T-helper 22 cell (primary cell): Measurements from ENCODE around the gene XPNPEP2.
A peak's percentile ranks its signal among the peaks of the same experiment; 100 is the strongest.

ENCODE experiments used
- DNase-seq: peaks from one replicate; pipeline ENCODE4 v3.0.0-alpha.2; 2020; ENCODE audit warnings: low read depth

XPNPEP2 gene

DNA sequence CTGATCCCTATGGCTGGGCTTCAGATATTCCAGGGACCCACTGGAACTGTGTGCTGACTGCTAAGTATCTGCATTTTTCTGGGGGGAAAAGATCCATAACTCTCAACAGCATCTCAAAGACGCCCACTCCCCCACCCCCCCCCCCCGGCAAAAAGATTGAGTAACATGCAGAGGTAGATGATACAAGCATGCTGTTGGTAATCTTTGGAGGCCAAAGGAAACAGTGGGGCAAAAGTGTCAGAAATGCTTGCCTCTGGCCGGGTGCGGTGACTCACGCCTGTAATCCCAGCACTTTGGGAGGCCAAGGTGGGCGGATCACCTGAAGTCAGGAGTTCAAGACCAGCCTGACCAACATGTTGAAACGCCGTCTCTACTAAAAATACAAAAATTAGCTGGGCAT lies 12.2 kb downstream of the XPNPEP2 start:
- no peak for DNase-seq

- no peak for DNase-seq
These were observed 15.6 kb downstream of the XPNPEP2 start for GRCh38 chrX:129754056-129755024.

GRCh38 chrX:129755779-129756650 lies 17.2 kb downstream of the XPNPEP2 start:
- no peak for DNase-seq

- peak; percentile 41 for DNase-seq
These were observed 20.8 kb downstream of the XPNPEP2 start for GRCh38 chrX:129759576-129760061.

GRCh38 chrX:129760155-129760554 lies 21.4 kb downstream of the XPNPEP2 start:
- DNase-seq, result no peak

- no peak for DNase-seq
These were observed 22.2 kb downstream of the XPNPEP2 start for GRCh38 chrX:129760981-129761380.

GRCh38 chrX:129761596-129761995 lies 22.8 kb downstream of the XPNPEP2 start:
- no peak for DNase-seq

DNA sequence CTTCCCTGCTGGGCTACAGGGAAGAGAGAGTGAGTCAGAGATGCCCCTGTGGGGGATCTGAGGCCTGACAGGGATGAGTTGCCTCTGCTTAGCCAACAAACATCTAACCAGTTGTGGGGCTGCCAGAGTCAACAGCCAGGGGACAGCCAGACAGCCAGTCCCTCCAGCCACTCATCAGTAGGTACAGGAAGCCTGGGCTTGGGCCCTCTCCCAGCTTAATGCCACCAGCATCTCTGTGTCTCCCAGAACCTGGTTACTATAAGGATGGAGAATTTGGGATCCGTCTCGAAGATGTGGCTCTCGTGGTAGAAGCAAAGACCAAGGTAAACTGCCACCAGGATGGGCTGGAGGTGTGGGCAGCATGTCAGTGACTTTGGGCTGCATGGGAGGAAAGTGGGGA lies 23.7 kb downstream of the XPNPEP2 start:
- no peak for DNase-seq

DNA sequence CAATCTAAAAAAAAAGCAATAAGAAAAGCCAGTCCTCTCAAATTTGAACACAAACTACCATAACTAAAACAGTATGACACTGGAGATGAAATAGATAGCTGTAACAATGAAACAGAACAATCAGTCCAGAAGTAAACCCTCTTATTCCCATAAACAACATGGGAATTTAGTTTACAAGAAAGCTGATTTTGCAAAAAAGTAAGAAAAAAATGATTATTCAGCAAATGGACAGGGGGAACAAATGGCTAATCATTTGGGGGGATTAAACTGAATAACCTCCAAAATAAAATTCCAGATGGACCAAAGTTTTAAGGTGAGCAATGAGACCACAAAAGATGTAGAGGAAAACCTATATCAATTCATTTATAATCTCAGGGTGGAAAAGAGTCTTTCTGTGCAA lies 24.9 kb downstream of the XPNPEP2 start:
- no peak for DNase-seq

DNA sequence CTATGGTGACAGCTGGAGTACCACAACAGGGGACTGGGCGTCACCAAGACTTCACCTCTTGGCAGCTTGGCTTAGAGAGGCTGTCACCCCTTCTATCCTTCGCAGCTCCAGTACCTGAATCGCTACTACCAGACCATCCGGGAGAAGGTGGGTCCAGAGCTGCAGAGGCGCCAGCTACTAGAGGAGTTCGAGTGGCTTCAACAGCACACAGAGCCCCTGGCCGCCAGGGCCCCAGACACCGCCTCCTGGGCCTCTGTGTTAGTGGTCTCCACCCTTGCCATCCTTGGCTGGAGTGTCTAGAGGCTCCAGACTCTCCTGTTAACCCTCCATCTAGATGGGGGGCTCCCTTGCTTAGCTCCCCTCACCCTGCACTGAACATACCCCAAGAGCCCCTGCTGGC lies 29.4 kb downstream of the XPNPEP2 start:
- no peak for DNase-seq

- DNase-seq, result no peak
These were observed 30.0 kb downstream of the XPNPEP2 start for GRCh38 chrX:129768586-129769466.

- peak; percentile 75 for DNase-seq
These were observed 30.8 kb downstream of the XPNPEP2 start for GRCh38 chrX:129769467-129770154.

DNA sequence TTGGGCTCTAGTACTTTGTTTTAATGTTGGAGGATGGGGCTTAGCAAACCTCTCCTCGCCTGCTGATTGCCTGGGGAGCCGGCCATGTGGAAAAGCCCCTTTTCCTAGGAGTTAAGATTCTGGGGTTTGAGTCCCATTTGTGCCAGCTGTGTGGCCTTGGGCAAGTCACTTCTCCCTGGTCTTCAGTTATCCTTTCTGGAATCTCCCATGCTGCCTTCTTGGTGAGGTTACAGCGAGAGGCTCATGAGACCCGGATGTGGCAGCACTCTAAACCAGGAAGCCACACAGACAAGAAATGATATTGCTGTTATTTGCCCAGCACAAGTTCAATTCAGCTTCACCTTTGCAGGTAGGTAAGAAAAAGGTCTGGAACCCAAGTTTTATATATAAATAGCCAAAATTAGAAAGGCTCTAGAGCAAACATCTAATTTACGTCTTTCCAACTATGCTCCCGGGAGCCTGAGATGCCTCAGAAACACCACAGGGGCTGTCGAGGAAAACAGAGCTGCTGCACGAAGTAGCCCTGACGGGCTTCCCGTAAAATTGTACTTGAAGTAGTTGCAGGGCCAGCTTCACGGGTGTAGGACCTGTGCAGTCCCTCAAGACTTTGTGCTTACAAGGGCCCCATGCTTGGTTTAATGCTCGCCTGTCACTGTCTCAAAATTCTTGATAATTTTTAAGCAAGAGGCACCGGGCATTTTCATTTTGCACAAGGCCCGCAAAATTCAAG lies 32.7 kb downstream of the XPNPEP2 start:
- DNase-seq, result no peak

DNA sequence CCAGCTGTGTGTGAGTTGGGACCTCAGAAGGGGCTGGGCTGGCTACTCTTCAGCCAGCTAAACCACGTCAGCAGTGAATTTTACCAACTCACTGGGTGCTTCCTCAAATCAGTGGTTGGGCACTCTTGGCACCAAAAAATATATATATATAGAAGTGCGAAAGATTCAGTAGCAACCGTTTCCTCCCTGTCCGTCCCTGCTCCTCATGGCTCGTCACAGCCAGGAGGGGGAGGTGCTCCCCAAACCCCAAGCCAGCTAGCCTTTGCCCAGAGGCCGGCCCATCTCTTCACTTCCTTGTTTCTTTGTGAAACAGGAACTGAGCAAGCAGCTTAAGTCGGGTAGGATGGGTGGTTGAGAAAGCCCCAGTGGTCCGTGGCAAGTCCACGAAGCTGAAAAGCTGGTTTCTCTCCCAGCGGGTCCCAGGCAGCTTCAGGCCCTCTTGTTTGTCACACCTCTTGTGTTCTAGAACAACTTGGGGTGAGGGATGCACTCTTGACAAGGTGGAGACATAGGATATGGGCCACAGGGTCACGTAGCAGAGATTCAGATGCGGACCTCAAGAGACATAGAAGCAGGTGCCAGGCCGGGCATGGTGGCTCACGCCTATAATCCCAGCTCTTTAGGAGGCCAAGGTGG lies 34.1 kb downstream of the XPNPEP2 start:
- DNase-seq, result no peak

DNA sequence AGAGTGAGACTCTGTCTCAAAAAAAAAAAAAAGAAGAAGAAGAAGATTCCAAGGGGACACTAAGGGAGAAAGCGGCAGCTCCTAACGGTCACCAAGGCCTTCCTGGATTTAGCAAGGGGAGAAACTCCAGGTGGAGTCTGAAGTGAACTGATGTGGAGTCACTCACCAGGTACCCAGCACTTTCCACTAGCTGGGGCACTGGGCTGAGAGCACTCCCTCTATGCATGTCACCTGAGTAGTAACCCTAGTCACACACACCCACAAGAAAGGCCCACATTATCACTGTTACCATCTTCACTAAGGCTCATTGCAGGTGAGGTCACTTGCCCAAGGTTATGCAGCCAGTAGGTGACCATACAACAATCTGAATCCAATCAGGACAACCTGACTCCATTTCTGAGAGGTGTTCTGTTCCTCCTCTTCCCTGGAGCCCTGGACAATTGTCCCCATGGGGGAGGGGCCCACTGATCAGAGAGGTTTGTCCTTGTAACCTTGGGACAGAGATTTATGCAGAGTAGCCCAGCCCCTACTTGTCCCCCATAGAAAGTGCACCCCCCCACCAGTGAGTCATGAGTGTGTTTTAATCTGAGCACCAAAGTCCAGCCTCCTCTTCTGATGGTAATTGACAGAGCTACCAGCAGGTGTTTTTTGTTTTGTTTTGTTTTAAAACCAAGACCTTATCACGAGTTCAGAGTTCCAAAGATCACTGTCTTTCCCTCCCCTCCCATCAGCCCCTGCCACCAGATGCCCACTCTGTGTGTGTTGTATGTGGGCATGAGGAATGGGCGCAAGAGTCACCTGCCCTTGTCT lies 35.1 kb downstream of the XPNPEP2 start:
- DNase-seq, result no peak

- DNase-seq, result peak; percentile 70
These were observed 38.6 kb downstream of the XPNPEP2 start for GRCh38 chrX:129777218-129778030.

DNA sequence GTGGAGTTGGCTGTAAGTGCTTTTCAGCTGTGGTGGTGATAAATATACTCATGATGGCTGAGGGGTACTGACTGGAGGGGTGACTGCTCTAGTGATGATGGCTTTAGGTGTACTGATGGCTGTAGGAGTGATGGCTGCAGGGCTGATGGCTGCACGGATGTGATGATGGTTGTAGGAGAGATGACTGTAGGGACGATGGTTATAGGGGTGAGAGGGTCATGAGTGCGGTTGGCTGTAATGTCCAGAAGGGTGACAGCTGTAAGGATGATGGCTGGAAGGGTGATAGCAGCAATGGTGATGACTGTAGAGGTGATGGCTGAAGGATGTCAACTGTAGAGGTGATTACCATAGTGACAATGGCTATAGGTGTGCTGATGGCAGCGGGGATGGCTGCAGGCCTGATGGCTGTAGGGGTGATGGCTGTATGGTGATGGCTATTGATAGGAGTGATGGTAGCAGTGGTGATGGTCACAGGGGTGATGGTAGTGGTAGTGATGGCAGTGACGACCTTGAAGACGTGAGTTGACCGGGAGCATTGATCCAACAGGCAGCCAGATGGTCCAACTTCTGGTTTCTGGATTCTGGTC lies 40.4 kb downstream of the XPNPEP2 start:
- no peak for DNase-seq

- peak; percentile 62 for DNase-seq
These were observed 41.0 kb downstream of the XPNPEP2 start, which contains the start of gene SASH3 for GRCh38 chrX:129779747-129780146. SASH3 (plus strand) TSS chrX:129779949; CDS start chrX:129780098, 149 bp downstream.
